Measurements from ENCODE around the gene LOXHD1.
A peak's percentile ranks its signal among the peaks of the same experiment; 100 is the strongest.

Gene LOXHD1

GRCh38 chr18:46675112-46675511 lies 18.1 kb upstream of the LOXHD1 start:
- no peak for DNase-seq

- no peak for DNase-seq
These were observed 15.3 kb upstream of the LOXHD1 start for GRCh38 chr18:46672062-46672970.

- DNase-seq: no peak
These were observed 11.7 kb upstream of the LOXHD1 start for GRCh38 chr18:46668694-46669093.

- DNase-seq: no peak
These were observed 11.1 kb upstream of the LOXHD1 start for GRCh38 chr18:46668135-46668534.

GRCh38 chr18:46663539-46663938 lies 6.5 kb upstream of the LOXHD1 start:
- DNase-seq: no peak

GRCh38 chr18:46660957-46661749 lies 4.1 kb upstream of the LOXHD1 start:
- peak; percentile 21 for DNase-seq

- no peak for DNase-seq
These were observed 2.5 kb upstream of the LOXHD1 start for GRCh38 chr18:46659484-46659883.

- DNase-seq: no peak
These were observed 500 bp downstream of the LOXHD1 start for GRCh38 chr18:46656326-46657114.

GRCh38 chr18:46652372-46652771 lies 4.6 kb downstream of the LOXHD1 start:
- no peak for DNase-seq

GRCh38 chr18:46650681-46651080 lies 6.3 kb downstream of the LOXHD1 start:
- no peak for DNase-seq

GRCh38 chr18:46649071-46649862 lies 7.8 kb downstream of the LOXHD1 start:
- no peak for DNase-seq

GRCh38 chr18:46646468-46646867 lies 10.6 kb downstream of the LOXHD1 start:
- no peak for DNase-seq

GRCh38 chr18:46642561-46642960 lies 14.5 kb downstream of the LOXHD1 start:
- DNase-seq: no peak

GRCh38 chr18:46641917-46642316 lies 15.1 kb downstream of the LOXHD1 start:
- peak; percentile 43 for DNase-seq

- no peak for DNase-seq
These were observed 17.6 kb downstream of the LOXHD1 start for GRCh38 chr18:46639386-46639785.

GRCh38 chr18:46636040-46636630 lies 20.9 kb downstream of the LOXHD1 start:
- no peak for DNase-seq

- DNase-seq: no peak
These were observed 24.5 kb downstream of the LOXHD1 start for GRCh38 chr18:46632401-46633071.

GRCh38 chr18:46630991-46631390 lies 26.0 kb downstream of the LOXHD1 start:
- no peak for DNase-seq

- no peak for DNase-seq
These were observed 26.9 kb downstream of the LOXHD1 start for GRCh38 chr18:46630160-46630559.

- no peak for DNase-seq
These were observed 27.7 kb downstream of the LOXHD1 start for GRCh38 chr18:46629361-46629760.

- no peak for DNase-seq
These were observed 28.8 kb downstream of the LOXHD1 start for GRCh38 chr18:46628206-46628605.

Measured in fibroblast of skin of back (primary cell).